Measurements from ENCODE around the gene SLC35B1.
"Not testable (repeated sequence)": the region's sequence is repeated elsewhere in the genome, so short reads cannot be mapped to it uniquely, and the experiment has no call there.

SLC35B1 gene

GRCh38 chr17:49699966-49700575, 7.7 kb downstream of the SLC35B1 start:
- no peak for DNase-seq

GRCh38 chr17:49698005-49698404, 9.8 kb downstream of the SLC35B1 start:
- no peak for DNase-seq

- DNase-seq, result no peak
Observed at GRCh38 chr17:49696233-49696761, 11.5 kb downstream of the SLC35B1 start.

- DNase-seq, result no peak
Observed at GRCh38 chr17:49695698-49696232, 12.0 kb downstream of the SLC35B1 start.

GRCh38 chr17:49694847-49695697, 12.7 kb downstream of the SLC35B1 start:
- DNase-seq, result no peak

- no peak for DNase-seq
Observed at GRCh38 chr17:49692751-49693150, 15.0 kb downstream of the SLC35B1 start.

GRCh38 chr17:49691677-49692191, 16.0 kb downstream of the SLC35B1 start:
- DNase-seq, result no peak

- no peak for DNase-seq
Observed at GRCh38 chr17:49691086-49691676, 16.6 kb downstream of the SLC35B1 start.

GRCh38 chr17:49690256-49690655, 17.5 kb downstream of the SLC35B1 start:
- no peak for DNase-seq

- no peak for DNase-seq
Observed at GRCh38 chr17:49688848-49689247, 18.9 kb downstream of the SLC35B1 start.

GRCh38 chr17:49687878-49688491, 19.8 kb downstream of the SLC35B1 start:
- DNase-seq, result no peak

- no peak for DNase-seq
Observed at GRCh38 chr17:49681106-49681979, 26.4 kb downstream of the SLC35B1 start.

GRCh38 chr17:49680314-49680713, 27.4 kb downstream of the SLC35B1 start:
- no peak for DNase-seq

- peak; percentile 90 for DNase-seq
Observed at GRCh38 chr17:49677933-49678847, 29.6 kb downstream of the SLC35B1 start, which contains the start of gene SPOP. Gene SPOP (minus strand): TSS chr17:49678097. CDS start chr17:49622810, 55,287 bp downstream.

- DNase-seq, result peak; percentile 80
Observed at GRCh38 chr17:49677134-49677932, 30.4 kb downstream of the SLC35B1 start.

- DNase-seq, result no peak
Observed at GRCh38 chr17:49676276-49676868, 31.4 kb downstream of the SLC35B1 start.

- DNase-seq, result no peak
Observed at GRCh38 chr17:49674507-49674906, 33.3 kb downstream of the SLC35B1 start.

- DNase-seq, result not testable (repeated sequence)
Observed at GRCh38 chr17:49673679-49674078, 34.1 kb downstream of the SLC35B1 start.

GRCh38 chr17:49670641-49671040, 37.1 kb downstream of the SLC35B1 start:
- DNase-seq, result no peak
